Inferior parietal cortex (tissue), 1 donor: ENCODE data around the gene FLNB.
"Not testable (repeated sequence)": the region's sequence is repeated elsewhere in the genome, so short reads cannot be mapped to it uniquely, and the experiment has no call there.

ENCODE experiments used
- DNase-seq: peaks from one replicate; pipeline ENCODE4 v3.0.0-alpha.2; 2016; ENCODE audit errors: extremely low spot score

FLNB gene

DNA sequence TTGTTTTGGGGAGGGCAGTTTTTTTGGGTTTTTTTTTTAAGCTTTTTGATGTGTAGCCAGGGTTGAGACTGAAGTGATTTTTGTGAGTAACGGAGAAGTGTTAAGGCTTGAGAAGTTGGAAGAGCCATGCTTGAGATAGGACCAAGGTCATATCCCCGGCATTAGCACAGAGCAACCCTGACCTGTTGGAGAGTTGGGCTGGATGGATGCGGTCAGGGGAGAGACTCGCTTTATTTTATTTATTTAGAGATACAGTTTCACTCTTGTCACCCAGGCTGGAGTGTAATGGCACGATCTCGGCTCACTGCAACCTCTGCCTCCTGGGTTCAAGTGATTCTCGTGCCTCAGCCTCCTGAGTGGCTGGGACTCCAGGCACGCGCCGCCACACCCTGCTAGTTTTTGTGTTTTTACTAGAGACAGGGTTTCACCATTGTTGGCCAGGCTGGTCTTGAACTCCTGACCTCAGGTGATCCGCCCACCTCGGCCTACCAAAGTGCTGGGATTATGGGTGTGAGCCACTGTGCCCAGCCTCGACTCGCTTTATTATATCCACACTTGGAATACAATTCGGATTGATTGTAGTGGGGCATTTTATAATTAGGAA lies 43.5 kb downstream of the FLNB start:
- not testable (repeated sequence) for DNase-seq

DNA sequence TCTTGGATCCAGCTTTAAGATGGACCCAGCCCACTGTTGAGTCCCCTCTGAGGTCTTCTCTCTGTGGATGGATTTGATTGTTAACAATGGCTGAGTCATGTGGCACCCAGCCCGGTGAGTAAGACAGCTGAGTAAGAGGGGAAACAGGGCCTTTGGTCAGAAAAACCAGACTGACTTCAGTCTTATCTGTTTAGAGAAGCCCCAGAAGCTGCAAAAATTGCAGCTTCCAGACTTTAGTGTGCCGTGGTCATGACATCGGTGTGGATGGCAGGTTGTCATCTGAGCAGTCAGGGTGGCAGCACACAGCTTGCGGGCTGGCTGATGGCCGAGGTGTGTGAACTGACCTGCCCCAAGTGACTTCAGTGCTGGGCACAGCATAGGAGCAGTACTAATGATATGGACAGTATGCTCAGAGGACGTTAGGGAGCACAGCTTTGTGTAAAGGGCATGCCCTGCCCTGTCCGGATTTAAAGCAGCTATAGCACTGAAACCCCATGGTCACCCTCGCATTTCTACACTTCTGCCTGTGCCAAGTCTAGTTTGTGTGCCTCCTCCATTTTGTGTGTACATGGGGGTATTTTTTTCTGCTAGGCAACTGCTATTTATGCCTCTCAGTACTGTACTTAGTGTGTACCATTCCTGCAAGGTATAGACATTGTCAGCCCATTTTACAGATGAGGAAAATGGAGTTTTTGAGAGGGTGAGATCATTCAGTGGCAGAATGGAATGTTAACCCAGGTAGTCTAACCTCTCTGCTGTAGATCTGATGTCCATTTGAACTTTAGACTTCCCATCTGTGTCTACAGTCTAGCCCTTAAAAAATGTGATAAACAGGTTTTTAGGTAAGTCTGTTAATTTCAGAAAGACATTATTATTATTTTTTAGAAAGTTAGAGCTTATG lies 44.4 kb downstream of the FLNB start:
- peak; percentile 54 for DNase-seq

DNA sequence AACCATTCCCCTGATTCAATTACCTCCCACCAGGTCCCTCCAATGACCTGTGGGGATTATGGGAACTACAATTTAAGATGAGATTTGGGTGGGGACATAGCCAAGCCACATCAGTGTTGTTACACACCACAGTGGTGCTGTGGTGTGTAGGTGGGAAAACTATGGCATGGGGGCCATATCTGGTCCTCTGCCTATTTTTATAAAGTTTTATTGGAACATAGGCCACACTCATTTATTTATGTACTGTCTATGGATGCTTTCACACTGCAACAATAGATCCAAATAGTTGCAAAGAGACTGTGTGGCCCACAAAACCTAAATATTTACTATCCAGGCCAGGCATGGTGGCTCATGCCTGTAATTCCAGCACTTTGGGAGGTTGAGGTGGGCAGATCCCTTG lies 46.4 kb downstream of the FLNB start:
- no peak for DNase-seq

DNA sequence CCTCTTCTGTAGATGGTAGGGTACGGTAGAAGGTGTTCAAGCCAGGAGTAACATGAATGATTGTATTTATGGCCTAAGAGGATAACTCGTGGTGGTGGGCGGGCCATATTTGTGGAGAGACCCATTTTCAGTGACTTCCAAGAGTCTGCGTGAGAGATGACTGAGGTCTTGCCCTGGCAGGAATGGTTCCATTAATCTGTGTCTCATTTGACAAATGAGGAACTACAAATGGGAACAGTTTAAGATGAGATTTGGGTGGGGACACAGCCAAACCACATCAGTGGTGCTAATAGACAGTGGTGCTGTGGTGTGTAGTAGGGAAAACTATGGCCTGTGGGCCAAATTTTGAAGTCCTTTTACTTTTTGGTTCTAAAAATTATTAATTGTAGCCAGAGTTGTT lies 47.1 kb downstream of the FLNB start:
- no peak for DNase-seq

DNA sequence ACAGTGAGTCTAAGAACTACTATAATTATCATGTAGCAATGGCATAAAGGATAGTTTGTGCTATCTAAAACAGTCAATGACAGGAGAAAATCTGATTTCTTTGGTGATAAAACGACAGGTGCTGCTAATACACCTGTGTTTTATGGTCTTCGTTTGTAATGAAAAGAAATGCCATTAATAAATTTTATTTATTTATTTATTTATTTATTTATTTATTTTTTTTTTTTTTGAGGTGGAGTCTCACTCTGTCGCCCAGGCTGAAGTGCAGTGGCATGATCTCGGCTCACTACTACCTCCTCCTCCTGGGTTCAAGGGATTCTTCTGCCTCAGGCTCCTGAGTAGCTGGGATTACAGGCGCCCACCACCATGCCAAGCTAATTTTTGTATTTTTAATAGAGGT lies 47.7 kb downstream of the FLNB start:
- not testable (repeated sequence) for DNase-seq

DNA sequence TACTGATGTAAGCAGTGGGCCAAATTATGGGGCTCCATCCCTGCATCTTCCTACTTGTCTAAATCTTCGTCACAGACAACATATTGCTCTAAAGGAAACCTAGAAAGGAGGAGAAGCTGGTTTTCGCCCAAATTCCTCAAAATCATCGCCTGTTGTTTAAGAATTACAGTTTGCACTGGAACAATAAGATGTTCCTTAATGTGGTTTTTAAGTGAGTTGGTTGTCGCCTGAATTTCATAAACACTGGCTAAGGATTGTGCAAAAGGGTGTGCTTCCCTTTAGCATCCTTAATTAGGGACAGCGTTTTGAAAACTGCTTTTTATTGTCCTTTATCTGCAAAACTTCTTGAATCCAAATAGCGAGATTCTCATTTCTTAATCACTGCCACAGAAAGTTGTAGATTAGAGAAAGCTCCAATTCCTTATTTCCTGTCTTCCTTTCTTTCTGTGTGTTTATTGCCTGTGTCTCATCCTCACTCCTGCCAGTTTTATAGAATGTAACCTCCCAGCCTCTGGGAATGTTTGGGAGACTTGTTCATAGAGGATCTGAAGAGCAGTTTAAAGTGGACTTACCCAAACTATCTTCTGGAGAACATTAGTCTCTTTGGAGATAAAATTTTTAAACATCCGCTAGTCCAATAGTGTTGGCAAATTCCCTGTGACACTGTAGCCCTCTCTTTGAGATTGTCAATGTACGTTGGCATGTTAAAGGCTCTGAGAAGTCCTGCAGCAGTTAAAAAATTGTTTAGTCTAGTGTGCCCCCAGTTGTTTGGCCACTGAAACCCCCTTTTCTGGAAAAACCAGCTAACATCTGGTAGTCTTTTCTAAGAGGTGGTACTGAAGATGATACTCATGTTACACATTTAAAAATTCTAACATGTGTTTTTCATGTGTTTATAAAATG lies 50.4 kb downstream of the FLNB start:
- no peak for DNase-seq

DNA sequence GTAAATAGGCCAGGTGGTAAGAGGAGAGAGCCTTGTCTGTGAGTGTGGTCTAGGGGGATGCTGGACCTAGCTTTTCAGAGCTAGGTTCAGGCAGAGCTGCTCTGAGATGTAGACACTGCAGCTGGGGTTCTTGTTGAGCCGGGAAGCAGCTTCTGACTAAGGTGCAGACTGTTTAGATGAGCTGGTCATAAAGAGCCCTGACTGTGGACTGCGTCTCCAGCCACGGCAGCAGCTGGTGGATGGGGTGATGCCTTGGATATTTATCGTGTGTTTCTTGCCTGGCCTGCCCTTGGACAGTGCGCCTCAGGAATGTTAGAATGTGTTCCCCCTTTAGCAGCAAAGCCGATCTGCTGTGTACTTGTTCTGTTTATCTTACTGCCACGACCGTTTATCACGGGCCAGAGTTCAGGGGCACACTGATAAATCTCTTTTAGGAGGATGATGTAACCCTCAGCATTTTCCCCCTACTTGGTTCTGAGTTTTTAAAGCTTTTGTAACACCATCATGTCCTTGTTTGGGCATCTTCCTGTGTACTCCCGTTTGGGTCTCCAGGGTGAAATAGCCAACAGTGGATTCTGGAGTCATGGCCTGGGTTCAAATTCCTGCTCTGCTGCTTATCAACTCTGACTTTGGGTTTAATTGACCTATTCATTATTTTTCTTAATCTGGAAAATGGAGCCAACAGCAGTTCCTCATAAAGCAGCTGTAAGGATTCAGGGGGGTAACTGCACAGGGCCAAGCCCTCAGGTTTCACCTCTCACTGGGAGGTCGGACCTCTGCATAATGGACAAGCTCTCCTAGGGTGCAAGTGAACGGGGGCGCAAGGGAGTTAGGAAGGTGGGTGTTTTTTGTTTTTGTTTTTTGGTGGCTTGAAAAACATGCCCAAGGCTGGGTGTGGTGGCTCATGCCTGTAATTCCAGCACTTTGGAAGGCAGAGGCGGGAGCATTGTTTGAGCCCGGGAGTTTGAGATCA lies 51.4 kb downstream of the FLNB start:
- DNase-seq: no peak

DNA sequence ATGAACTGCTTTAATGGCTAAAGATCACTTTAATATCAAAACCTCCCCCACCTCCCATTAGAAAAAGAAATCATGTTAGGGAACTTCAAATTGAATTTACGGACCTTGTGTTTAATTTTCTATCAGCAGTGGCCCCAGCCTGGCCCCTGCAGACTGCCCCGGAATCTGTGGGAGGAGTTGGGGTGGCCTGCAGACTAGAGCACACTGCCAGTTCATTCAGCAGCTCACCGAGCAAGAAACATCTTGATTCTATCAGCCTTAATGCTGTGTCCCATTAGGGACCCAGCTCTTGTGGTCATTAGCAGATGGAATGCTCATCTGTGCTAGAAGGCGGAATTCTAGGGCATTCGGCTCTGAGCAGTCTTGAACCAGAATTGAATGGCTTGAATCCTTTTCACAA lies 54.2 kb downstream of the FLNB start:
- no peak for DNase-seq

DNA sequence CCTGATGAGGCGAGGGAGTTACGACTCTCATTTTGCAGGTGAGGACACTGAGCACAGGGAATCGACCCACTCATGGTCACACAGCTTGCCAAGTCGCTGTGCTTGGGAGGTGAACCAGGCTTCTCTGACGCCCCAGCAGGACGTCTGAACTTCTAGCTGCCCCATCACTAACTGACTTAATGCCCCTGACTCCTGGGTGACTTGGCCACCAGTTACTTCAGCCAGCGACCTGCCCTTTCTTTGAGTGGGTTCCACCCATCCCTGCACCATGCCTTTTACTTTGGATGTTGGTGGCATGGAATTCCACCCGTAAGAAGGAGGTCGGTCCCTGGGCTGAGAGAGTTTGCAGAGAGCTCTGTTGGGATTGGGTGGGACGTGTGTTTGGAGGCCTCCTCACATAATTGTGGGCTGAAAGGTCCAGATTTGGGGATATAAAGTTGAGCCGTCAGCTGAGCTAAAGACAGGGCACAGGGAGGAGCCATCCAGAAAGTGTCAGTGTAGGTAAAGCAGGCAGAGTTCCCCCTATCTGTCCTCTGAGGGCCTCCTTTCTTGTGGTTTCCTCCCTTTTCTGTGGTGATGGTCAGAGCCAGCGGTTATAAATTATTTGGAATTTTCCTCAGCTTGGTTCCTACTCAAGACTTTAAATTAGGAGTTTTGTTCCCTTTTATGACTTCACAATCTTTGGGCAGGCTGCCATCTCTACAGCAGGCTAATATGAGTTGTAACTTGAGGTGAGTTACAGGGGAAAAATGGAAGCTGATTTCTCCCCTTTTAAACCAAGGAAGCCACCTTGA lies 55.0 kb downstream of the FLNB start:
- no peak for DNase-seq

DNA sequence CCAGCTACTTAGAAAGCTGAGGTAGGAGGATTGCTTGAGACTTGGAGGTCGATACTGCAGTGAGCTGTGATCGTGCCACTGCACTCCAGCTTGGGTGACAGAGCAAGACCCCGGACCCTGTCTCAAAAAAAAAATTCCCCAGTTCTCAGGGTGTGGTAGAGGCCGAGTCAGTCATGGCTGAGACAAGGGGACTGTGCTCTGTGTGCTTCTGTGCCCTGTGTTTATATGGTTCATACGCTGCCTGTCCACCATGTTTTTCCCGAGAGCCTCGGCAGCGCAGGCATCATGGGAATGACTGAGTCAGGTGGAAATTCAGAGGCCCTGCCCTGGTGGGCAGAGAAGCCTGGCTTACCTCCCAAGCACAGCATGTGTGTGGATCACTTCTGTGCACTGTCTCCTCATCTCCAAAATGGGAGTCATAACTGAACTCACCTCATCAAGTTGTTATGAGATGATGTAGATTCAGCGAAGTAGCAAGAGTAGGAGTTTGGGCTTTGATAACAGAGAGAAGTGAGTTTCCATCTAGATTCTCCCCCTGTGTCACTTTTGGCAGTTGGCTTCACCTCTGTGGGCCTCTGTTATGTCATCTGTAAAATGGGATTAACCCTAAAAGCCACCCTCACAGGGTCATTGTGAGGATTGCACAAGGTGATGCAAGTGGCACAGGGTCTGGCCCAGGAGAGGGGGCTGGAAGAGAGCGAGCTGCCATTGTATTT lies 56.9 kb downstream of the FLNB start:
- DNase-seq: no peak

DNA sequence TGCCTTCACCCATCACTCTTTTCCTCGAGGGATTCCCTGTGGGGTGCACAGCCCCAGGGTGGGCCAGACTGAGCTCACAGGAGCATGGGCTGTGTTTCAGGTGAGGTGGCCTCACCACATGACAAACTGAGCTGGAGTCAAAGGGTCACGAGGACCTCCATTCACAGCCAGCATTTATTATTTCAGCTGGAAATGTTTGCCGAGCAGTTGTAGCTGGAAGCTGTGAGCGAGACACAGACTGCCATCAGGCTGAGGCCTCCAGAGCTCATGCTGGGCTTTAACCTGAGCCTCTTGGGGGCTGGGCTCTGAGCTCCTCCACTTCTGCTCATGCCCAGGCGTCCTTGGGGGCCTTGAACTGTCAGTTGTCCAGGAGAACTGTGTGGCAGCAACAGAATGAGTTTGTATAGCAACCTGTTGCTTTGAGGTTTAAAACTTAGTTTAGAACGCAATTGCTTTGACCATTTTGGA lies 57.5 kb downstream of the FLNB start:
- no peak for DNase-seq

DNA sequence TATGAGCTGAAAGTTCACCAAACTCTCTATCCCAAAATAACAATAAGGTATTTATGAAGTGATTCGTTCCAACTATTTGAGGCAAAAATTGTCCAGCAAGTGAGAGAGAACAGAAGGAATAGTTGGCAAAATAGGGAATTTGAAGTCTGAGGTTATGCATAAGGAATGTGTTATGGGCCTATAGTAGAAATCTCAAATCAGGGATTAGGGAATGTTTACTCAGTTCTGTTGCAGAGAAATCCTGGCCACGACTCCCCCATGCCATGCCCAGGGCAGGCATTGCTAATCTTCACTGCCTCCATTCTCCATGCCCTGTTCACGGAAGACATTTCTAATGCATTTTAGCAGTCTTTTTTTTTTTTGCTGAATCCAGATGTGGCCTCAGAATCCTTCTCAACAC lies 58.6 kb downstream of the FLNB start:
- DNase-seq: no peak

DNA sequence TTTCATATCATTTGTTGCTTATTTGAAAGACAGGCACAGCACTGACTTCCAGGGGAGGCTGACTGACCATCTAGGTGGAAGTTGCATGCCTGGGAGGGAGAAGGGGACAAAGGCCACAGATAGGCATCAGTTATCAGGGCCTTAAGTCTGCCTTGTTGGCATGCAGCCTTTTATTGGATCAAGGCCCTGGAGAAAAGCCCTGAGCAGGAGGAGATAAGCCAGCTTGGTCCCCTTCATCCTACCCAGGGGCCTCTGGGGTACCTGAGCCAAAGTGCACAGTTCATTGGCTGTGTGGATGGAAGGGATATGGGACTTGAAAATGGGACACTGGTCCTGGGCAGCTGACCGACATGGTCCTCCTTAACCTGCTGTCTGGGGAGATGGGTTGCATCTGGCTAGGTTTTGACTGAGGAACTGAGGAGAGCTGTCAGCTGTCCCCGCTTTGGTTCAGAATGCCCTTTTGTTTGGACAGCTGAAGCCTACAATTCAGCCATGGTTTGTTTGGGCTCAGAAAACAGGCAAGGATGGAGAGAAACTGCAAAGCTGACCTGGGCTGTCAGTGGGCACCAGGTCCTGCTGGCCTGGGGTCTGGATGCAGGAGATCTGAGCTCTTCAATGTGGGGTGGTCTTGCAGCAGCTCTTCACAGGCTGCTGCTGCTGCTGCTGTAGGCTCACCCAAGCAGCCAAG lies 60.0 kb downstream of the FLNB start:
- no peak for DNase-seq

DNA sequence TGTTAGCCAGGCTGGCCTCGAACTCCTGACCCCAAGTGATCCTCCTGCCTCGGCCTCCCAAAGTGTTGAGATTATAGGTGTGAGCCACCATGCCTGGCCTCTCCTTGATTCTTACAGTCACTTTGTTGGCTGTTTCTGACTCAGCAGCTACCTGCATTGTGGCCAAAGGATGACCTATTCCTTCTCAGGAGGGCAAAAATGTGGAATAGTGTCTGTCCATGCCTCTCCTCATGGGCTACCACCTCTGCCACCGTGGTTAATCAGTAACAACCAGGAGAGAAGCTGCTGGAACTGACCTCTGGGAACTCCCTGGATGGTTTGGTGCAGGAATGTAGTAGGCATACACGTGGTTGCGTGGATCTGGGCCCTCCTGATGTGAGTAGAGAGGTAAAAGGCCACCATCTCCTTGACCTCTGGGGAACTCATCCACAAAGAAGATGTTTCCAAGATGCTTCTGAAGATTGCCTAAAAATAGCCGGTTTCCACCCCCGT lies 63.3 kb downstream of the FLNB start:
- DNase-seq: no peak

DNA sequence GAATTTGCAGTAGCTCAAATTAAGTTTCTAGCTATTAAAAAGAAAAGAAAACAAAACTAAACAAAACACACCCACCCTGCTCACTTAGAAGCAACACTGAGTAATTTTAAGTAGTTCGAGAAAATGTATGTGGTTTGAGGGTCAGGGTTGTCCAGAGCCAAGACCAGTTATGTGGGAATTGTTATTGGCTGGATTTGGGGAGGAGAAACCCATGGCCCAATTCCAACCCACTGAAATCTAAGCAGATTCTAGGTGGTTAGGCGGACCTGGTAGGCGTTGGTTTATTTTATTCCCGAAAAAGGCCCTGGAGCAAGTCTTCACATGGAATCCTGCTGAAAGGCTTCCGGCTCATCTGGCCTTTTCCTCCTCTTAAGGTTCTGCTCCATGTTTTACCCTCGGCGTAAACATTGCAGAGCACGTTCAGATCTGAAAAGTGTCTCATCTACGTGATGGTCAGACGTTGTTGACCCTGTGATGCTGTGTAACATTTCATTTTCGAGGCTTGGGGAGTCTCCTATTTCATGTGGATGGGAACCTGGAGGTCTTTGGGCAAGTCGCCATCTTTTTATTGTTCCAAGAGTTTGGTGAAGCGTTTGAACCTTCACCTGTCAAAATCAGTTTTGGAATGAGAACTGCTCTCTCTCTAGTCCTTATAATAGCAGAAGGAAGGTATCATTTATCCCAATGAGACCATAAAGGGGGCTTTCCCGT lies 64.0 kb downstream of the FLNB start:
- no peak for DNase-seq

DNA sequence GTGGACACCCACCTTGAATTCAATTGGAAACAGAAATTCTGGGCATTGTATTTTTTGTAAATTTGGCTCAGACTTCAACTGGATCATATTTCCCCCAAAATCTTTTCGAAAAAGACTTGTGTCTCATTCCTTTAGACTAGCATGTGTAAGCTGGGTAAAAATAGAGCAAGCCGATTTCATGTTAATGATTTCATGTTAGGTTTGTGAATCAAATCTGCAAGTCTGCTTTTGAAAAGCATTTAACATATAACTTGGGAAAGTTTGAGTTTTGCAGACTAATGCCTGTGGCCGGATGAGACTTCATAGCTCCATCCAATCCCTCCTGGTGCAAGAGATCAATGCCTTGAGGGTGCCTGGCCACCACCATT lies 64.5 kb downstream of the FLNB start:
- DNase-seq: no peak

DNA sequence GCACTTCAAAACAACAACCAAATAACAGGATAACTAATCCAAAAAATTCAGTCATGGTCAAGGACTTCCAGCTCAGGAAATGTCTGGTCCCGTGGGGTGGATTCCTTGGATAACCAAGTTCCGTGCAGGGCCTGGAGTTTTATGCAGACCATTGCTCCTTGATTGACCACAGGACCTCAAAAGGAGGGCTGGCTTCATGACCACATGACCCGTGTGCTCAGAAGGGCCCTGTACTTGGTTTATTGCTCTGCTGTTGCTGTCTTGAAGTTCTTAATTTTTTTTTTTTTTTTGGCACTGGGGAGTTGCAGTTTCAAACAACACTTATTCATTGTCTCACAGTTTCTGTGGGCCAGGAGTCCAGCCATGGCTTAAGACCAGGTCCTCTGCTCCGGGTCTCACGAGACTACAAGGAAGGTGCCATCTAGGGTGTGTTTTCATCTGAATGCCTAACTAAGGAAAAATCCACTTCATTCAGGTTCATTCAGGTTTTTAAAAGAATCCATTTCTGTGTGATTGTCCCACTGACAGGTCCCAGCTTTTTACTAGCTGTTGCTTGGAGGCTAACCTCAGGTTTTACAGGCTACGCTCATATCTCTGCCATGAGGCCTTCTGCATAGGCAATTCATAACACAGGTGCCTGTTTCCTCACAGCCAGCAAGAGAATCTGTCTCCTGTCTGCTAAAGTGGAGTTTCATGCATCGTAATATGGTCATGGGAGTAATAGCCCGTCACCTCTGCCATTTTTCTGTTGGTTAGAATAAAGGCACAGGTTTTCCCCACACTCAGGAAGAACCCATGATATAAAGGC lies 65.3 kb downstream of the FLNB start:
- DNase-seq: no peak
